Activated T-cell treated with anti-CD3 and anti-CD28 coated beads for 48 hours (primary cell): Measurements from ENCODE around the gene TRA2B.
"Not testable (repeated sequence)": the region's sequence is repeated elsewhere in the genome, so short reads cannot be mapped to it uniquely, and the experiment has no call there.

Experiments used
- DNase-seq: peaks from one replicate; pipeline ENCODE4 v3.0.0-alpha.2; 2020; ENCODE audit warnings: low read depth

The TRA2B gene

DNA sequence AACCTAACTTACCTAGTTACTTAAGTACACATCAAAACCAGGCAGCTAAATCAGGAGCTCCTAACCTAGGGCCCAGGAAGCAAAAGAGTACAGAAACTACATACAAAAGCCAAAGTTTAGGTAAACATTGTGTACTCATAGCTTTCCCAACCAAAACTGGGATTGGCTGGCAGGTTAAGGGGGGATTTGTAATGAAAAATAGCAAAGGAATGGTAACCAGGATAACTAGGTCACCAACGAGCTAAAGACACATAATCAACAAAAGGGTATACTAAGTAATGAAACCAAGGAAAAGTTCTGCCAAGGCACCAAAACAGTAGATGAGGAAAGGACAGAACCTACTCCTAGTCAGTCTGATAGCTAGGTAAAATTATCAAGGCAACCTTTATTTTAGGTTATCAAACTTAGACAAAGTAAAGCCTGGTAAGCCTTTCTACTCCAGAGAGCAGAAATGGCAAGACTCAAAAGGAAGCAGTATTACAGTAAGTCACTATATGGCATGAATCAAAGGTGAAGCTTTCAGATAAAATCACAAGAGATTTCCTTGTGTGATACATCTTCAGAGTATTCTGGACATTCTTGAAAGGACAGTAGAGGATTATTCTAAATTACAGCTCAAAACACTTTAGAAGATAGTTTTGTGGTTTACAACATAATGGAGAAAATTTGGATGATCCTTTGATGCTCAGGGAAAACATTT, 10.2 kb downstream of the TRA2B start:
- no peak for DNase-seq

DNA sequence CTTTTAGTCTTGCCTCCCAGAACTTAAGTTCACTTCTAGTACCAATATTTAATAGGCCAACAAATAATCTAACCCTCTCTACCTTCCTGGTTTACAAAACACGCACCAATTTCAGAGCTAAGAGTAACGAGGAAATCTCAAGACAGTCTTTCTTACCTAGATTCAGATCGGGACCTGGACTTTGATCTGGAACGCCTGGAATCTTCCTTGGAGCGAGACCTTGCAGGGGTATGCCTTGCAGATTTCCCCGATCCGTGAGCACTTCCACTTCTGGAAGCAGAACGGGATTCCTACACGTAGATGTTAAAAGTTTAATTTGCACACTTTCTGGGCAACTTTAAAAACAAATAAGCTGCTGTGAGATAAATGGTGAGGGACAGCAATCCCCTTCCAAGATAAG, 11.4 kb downstream of the TRA2B start:
- DNase-seq = no peak

DNA sequence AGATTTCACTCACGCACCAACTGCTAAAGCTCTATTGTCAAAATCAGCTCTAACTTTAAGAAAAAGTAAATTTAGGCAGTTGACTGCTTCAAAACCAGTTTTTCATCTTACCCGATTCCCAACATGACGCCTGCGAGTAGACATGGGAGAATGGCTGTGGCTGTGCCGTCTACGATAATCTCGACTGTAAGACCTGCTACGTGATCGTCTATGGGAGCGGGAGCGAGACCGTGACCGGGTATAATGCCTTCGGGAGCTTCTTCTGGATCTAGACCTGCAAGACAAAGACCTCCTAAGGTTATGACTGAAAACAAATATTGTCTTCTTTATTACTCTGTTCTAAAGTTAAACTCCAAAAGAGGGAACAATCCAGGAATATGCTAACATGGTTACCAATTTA, 12.5 kb downstream of the TRA2B start:
- DNase-seq = no peak

DNA sequence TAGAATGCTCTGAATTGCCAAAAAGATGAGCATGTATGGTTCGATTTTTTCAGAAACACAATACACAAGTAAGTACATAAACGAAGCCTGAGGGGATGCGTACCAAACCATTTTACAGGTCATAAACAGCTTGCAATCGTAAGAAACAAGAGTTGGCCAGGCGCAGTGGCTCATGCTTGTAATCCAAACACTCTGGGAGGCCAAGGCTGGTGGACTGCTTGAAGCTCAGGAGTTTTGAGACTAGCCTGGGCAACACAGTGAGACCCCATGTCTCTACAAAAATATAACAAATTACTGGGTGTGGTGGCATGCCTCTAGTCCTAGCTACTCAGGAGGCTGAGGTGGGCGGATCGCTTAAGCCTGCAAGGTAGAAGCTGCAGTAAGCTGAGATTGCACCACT, 13.4 kb downstream of the TRA2B start:
- no peak for DNase-seq

DNA sequence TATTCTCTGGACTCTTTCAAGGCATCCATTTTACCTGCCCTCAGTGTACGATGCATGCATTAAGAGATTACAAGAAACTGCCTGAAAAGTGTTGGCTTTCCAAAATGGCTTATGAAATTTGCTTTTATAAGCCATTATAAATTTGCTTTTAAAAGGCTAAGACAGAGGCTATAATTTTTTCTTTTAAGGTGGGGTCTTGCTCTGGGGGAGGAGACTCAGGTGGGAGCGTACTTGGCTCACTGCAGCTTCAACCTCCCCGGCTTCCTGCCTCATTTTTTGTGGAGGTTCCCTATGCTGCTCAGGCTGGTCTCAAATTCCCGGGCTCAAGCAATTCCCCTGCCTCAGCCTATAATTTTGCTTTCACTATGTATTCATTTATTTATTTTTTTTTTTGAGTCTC, 17.6 kb downstream of the TRA2B start:
- DNase-seq = no peak

DNA sequence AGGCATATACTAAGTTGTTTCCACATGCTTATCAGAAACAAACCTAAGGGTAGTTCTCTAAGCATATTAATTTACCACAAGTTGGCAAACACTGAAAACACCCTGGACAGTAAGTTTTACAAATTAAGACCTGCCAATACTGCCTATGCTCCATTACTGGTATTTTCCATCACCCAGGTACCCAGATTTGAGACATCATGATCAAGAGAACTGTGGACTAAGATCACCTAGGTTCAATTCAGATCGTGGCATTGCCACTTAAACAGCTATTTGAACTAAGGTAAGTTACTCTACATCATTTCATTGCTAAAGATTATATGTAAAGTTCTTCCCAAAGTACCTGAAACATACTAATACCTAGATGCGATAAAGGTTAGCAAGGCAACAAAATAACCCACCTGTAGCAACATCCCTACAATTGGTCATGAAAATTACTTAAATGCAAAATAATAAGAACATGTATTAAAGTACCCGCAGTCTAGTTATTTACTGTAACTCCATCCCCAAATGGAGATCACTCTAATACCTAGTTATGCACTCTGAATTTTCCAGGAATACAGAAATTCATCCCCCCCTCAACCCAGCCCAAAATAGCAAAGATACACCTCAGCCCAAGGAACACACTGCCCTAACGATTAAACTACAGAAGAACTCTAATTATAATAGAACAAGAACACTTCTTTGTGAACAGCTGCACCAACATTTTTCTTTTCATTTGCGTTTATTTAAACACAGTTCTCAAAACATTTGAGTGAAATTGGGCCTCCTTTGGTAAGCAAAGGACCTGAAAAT, 21.6 kb downstream of the TRA2B start:
- DNase-seq = no peak

DNA sequence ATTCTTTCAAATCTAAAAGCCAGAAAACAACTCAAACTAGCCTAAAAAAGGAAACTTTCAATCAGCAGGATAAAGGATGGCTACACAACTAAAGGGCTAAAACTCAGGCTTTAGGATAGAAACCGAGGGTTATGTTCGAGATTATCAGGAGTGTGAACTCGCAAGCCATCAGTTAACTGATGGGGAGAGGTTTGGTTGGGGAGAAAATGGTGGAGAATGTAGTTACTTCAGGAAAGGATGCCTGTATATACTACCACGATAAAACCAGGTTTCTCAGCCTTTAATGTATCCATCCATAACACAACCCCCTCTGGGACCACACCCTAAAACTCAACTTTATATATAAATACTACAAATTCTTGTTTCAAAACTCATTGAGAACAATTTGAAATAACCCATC, 22.2 kb downstream of the TRA2B start:
- no peak for DNase-seq

DNA sequence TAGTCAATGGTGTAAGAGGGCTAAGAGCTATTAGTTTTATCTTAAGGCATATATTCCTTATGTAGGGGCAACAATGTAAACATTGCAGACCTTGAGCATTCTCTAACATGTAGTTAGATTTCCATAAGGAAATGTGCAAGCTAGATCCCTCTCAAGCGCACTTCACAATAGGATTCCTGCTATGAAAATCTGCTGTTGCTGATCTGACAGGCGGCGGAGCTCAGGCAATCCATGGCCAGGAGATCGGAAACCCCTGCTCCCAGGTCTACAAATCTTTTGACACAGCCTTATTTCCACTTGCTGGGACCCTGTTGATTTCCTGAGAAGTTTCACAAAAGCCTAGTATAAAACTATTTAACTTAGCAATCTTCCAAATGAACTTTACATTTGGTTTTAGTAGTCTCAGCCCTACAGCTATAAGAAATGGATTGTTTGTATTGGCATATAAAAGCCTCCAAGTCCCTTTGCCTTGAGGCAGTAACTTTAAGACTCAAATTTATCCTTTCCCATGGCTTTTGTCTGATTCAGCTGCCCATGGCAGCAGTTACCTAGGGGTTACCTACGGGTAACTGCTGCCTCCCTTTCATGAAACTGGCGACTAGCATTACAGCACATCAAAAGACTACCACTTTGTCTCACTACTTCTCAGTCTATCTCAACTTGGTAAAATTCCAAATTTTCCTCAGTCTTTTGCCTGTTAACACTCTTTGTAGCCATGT, 22.7 kb downstream of the TRA2B start:
- no peak for DNase-seq

DNA sequence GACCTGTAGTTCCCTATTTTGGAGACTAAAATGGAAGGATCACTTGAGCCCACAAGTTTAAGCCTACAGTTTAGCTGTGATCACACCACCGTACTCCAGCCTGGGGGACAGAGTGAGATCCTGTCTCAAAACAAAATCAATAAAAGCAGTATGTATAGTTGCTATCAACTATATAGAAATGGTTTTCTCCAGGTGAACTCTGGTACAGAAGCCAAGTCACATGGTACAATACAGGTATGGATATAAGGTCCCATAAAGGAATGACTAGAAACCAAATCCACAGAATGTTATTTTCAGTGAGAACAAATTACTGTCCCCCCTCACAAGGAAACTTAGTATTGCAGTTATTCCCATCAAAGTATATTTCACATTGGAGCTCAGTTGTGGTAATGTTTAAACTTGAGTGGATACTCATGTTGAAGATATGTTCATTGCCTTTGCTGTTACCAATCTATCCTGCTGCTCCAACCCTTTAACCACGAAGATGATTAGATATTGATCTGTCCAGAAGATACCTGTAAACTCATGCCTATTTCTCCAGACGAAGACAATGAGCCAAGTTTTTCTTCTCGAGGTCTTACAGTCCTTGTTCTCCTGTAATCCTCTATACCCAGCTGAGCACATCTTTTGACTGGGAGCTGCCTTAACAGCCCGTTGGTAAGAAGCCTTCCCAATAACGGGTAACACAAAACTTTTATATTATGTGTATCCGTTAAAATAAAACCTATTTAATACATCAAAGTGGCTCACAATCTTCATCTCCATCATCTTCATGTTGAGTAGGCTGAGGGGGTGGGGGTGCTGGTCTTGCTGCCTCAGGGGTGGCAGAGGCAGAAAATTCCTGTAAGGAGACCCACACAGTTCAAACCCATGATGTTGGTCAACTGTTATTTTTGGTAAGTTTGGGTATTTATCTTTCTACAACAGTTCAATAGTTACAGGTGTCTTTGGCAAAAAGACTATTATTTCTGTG, 24.6 kb downstream of the TRA2B start:
- DNase-seq = no peak

DNA sequence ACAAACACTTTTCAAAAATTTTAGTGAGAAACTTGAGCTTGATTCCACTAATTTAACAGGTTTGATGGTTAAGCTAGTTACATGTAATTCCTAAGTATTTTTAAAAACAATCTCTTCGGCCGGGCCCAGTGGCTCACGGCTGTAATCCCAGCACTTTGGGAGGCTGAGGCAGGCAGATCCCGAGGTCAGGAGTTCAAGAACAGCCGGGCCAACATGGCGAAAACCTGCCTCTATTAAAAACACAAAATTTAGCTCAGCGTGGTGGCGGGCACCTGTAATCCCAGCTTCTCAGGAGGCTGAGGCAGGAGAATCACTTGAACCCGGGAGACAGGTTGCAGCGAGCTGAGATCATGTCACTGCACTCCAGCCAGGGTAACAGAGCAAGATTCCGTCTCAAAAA, 25.3 kb downstream of the TRA2B start:
- DNase-seq = no peak

DNA sequence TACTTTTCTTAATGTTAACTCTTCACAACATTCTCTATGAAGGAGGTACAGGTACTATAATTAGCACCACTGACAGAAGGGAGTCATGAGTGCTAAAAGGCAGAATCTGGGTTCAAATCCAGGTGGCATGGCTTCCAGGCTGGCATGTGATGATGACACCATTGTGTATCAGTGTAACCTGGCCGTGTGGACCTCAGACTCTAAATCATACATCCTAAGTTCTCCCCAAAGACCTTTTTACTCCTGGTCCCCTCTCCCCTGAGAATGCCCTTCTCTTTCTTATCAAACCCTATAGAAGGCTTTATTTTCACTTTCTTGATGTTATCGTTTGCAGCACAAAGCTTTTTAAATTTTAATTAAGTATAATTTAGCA, 26.8 kb downstream of the TRA2B start:
- not testable (repeated sequence) for DNase-seq

DNA sequence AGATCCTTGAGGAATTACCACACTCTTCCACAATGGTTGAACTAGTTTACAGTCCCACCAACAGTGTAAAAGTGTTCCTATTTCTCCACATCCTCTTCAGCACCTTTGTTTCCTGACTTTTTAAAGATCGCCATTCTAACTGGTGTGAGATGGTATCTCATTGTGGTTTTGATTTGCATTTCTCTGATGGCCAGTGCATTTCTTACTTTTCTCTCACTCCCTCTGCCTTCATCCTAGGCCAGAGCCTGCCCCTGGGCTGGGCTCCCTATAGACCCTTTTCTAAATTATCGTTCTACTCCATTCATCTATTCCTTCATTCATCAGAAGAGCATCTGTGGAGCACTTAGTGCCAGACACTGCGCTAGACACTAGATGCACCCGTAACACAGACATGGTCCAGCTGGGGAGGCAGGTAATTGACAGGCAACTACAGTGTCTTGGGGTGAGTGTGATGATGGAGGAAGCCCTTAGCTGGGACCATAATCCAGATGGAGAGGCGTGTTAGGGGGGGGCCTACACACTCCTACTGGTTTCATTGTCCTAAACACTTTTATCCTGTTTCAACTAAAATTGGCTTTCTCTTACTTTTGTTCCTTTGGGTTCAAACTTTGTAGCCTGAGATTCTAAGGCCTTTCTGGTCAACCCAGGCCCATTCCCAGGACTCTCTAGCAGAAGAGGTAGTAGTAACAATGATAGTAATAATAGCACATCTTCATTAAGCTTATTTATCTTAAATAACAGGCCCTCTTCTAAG, 27.3 kb downstream of the TRA2B start:
- DNase-seq = not testable (repeated sequence)

DNA sequence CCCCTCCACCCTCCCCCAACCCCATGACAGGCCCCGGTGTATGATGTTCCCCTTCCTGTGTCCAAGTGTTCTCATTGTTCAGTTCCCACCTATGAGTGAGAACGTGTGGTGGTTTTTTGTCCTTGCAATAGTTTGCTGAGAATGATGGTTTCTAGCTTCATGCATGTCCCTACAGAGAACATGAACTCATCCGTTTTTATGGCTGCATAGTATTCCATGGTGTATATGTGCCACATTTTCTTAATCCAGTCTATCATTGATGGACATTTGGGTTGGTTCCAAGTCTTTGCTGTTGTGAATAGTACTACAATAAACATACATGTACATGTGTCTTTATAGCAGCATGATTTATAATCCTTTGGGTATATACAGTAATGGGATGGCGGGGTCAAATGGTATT, 27.9 kb downstream of the TRA2B start:
- not testable (repeated sequence) for DNase-seq

DNA sequence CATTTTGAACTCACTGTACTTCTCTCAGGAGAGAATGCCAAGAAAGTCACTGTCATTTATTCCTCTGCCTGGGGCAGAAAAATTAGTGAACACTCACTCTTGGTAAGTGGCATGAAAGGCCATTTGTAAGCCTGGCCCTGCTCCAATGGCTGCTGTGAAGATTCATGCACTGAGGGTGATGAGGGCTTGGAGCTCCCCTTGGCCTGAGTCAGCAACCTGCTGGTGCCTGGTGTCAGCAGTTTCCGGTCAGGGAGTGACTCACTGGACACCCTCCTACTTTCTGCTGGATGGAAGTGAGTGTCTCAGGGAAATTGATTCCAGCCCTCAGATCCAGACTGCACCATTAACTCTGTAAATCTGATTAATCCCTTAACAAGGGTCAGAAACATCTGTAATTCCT, 37.6 kb downstream of the TRA2B start:
- DNase-seq = no peak

DNA sequence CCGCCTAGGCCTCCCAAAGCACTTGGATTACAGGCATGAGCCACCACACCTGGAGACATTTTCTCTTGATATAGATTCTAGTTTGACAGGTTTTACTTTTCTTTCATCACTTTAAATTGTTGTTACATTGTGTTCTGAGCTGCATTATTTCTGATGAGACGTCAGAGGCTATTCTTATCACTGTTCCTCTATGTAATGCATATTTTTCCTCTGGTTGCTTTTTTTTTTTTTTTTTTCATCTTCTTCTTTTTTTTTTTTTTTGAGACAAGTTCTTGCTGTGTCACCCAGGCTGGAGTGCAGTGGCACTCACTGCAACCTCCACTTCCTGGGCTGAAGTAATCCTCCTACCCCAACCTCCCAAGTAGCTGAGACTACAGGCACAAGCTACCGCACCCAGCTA, 41.2 kb downstream of the TRA2B start:
- DNase-seq = no peak

DNA sequence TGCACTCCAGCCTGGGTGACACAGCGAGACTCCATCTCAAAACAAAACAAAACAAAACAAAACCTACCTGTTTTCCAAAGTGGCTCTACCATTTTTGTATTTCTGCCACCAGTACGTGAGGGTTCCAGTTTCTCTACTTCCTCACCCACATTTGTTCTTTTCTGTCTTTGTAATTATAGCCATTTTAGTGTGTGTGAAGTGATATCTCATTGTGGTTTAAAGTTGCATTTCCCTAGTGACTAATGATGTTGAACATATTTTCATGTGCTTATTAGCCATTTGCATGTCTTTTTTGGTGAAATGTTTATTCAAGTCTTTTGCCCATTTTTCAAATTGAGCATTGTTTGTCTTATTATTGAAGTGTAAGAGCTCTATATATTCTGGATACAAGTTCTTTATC, 50.7 kb downstream of the TRA2B start:
- DNase-seq = no peak

DNA sequence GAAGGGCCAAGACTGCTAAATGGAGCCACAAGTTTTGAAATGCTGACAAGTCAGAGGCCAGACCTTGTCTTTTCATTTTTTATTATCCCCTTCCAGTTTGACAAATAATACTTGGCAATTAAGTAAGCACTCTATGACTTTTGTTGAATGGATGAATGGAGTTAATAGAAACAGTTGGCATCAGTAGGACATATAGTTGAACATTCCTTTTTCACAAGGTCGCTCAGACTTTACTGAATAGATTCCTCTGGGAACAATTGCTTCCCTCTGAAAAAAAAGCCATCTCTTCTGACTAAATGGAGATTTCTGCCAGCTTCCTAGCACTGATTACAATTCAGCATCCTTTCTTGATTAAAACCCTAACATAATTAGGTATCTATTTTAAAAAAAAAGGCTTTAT, 53.2 kb downstream of the TRA2B start:
- no peak for DNase-seq

DNA sequence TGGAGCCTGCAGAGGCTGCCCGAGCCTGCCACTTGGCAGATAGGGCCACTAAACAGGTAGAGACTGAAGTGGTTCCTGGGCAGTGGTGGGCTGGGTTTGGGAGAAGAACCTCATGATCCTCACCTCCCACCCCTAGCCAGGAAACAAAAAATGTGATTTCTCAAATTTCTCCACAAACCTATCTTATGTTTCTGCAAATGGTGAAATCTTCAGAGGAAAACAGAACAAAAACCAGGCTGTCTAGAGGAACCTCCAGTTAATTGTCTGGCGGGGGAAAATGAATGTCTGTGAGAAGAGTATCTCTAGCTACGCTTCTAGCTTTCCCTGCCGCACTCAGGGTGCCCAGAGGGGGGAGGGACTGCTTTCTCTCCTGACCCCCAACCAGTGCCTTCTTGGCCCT, 55.9 kb downstream of the TRA2B start:
- DNase-seq = no peak

DNA sequence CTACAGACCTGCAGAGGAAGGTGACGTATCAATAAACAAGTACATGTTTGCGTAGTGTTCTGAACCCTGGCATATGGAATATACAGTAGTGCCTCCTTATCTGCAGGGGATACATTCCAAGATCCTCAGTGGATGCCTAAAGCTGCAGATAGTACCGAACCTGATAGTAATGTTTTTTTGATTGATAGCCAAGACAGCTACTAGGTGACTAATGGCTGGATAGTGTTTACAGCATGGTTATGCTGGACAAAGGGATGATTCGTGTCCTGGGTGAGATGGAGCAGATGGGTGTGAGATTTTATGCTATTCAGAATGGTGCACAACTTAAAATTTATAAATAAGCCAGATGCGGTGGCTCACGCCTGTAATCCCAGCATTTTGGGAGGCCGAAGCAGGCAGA, 57.2 kb downstream of the TRA2B start:
- DNase-seq = no peak

DNA sequence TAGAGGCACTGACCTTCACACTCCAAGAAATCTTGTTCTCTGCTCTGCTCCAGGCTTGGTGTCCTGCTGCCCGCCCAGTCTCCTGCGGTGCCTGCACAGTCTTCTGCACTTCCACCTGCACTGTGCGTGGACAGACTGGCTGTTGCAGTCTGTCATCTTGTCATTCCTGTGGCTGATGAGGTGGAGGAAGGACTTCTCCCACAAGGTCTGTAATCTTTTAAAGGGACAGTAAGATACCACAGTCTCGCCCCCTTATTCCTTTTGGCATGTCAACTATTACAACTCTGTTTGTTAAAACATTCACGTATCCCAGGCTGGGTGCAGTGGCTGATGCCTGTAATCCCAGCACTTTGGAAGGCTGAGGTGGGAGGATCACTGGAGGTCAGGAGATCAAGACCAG, 58.9 kb downstream of the TRA2B start:
- DNase-seq = no peak

DNA sequence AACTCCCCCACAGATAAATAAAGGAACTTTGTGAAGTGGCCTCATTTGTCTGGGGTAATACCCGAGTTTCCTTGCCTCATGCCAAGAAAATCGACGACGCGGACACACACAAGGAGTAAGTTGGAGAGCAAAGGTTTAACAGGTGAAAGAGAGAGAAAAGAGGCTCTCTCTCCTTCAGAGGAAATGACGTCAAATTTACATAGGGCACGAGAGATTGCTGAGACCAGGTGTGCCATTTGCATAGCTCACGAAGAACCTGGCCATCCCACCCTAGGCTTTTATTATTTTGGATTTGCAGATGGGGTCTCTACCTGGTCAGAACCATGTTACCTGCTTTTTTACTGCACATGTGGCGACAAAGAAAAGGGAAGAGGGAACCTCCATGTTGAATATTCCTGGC, 63.7 kb downstream of the TRA2B start:
- no peak for DNase-seq
